Uterus (tissue), 2 donors: ENCODE measurements around the gene CEP250.

Source experiments
- CTCF ChIP-seq, 4 experiments: fragments of 200-600 bp in 2 of 4; fragments of 450-650 bp in 2 of 4; sonication (generic) in 2 of 4; IDR thresholded peaks; one replicate each; pipeline ENCODE4 v1.5.1; 2016 to 2019; ENCODE audit warnings: antibody characterized with exemption in 4 of 4, mild to moderate bottlenecking in 2 of 4, moderate library complexity in 1 of 4
- POLR2A ChIP-seq, 2 donors: fragments of 450-650 bp; IDR thresholded peaks; one replicate each; pipeline ENCODE4 v1.6.1; 2016; ENCODE audit warnings: antibody characterized with exemption in 2 of 2, mild to moderate bottlenecking in 1 of 2, moderate library complexity in 1 of 2

GRCh38 chr20:35561268-35561667 is 105.9 kb downstream of the CEP250 start:
- no peak for TF ChIP-seq CTCF (IDR thresholded peaks at IDR 0.05)
- TF ChIP-seq POLR2A (IDR thresholded peaks at IDR 0.05) = no peak
